ENCODE results near the gene ARHGAP31.

ARHGAP31 gene

GRCh38 chr3:119434703-119435102 lies 140.5 kb downstream of the ARHGAP31 start:
- DNase-seq (ENCODE audit: low read depth, low spot score), result no peak

- no peak for DNase-seq (ENCODE audit: low read depth, low spot score)
These were observed 142.8 kb downstream of the ARHGAP31 start for GRCh38 chr3:119436977-119437376.

GRCh38 chr3:119437691-119438258 lies 143.6 kb downstream of the ARHGAP31 start:
- no peak for DNase-seq (ENCODE audit: low read depth, low spot score)

GRCh38 chr3:119443179-119443578 lies 149.0 kb downstream of the ARHGAP31 start:
- DNase-seq (ENCODE audit: low read depth, low spot score), result no peak

GRCh38 chr3:119444590-119444989 lies 150.4 kb downstream of the ARHGAP31 start:
- DNase-seq (ENCODE audit: low read depth, low spot score), result no peak

GRCh38 chr3:119453822-119454221 lies 159.6 kb downstream of the ARHGAP31 start:
- no peak for DNase-seq (ENCODE audit: low read depth, low spot score)

- no peak for DNase-seq (ENCODE audit: low read depth, low spot score)
These were observed 162.3 kb downstream of the ARHGAP31 start for GRCh38 chr3:119456469-119456868.

- DNase-seq (ENCODE audit: low read depth, low spot score), result no peak
These were observed 163.1 kb downstream of the ARHGAP31 start for GRCh38 chr3:119457246-119457645.

- peak; percentile 97 for DNase-seq (ENCODE audit: low read depth, low spot score)
These were observed 169.3 kb downstream of the ARHGAP31 start, which contains the start of gene TMEM39A for GRCh38 chr3:119463171-119464169. Gene TMEM39A (minus strand): TSS chr3:119463615. CDS start chr3:119462074, 1,541 bp downstream.

- no peak for DNase-seq (ENCODE audit: low read depth, low spot score)
These were observed 173.9 kb downstream of the ARHGAP31 start for GRCh38 chr3:119468041-119468440.

GRCh38 chr3:119469418-119470189 lies 175.4 kb downstream of the ARHGAP31 start:
- DNase-seq (ENCODE audit: low read depth, low spot score), result no peak

Data from smooth muscle cell of the brain vasculature (primary cell).